ENCODE measurements around the gene ZNF593.

The ZNF593 gene

GRCh38 chr1:26182383-26182696 is 12.6 kb downstream of the ZNF593 start:
- ChIA-PET POLR2A (no interaction called here), CTCF (interaction anchor here (0.5 to 2.7 kb wide), 5 partner anchors 9 to 37 kb away, joined by 3 to 11 read pairs (median 4); partner anchors contain the start of gene ZNF593)
- no peak for TF ChIP-seq CTCF (IDR thresholded peaks at IDR 0.05; ENCODE audit: insufficient read depth, low read length, missing control alignments)
- H3K4me3 ChIP-seq (ENCODE audit: low read depth, low read length) = no peak overlapping the region
- DNase-seq (ENCODE audit: low read depth, low spot score) = no peak

GRCh38 chr1:26184086-26184485 is 14.4 kb downstream of the ZNF593 start:
- ChIA-PET POLR2A (no interaction called here), CTCF (interaction anchor here (0.9 to 2.7 kb wide), 3 partner anchors 10 to 18 kb away, joined by 3 to 11 read pairs (median 7); partner anchors contain the start of gene ZNF593)
- TF ChIP-seq CTCF (IDR thresholded peaks at IDR 0.05; ENCODE audit: insufficient read depth, low read length, missing control alignments) = no peak
- H3K4me3 ChIP-seq (ENCODE audit: low read depth, low read length) = no peak overlapping the region
- no peak for DNase-seq (ENCODE audit: low read depth, low spot score)

- ChIA-PET POLR2A (no interaction called here), CTCF (interaction anchor here (0.9 to 1.9 kb wide), 2 partner anchors 12 to 17 kb away, joined by 3 to 4 read pairs; no protein-coding TSS in a partner anchor)
- TF ChIP-seq CTCF (IDR thresholded peaks at IDR 0.05; ENCODE audit: insufficient read depth, low read length, missing control alignments) = no peak
- H3K4me3 ChIP-seq (ENCODE audit: low read depth, low read length) = no peak overlapping the region
- no peak for DNase-seq (ENCODE audit: low read depth, low spot score)
These were observed 15.2 kb downstream of the ZNF593 start for GRCh38 chr1:26184883-26185282.

- CTCF ChIA-PET = interaction anchor here (0.7 kb wide), 1 partner anchor 15 kb away, joined by 4 read pairs; no protein-coding TSS in a partner anchor
These were observed 18.2 kb downstream of the ZNF593 start for GRCh38 chr1:26187882-26188281.

GRCh38 chr1:26188477-26188876 is 18.8 kb downstream of the ZNF593 start:
- no peak for DNase-seq (ENCODE audit: low read depth, low spot score)
- CTCF ChIA-PET = interaction anchor here (1.1 to 3.6 kb wide), 2 partner anchors 45 to 133 kb away, joined by 3 to 13 read pairs; partner anchors contain the start of gene CEP85
- POLR2A ChIA-PET = interaction anchor here (1.0 kb wide), 1 partner anchor 47 kb away, joined by 3 read pairs; no protein-coding TSS in a partner anchor
- no peak overlapping the region for H3K4me3 ChIP-seq (ENCODE audit: low read depth, low read length)
- TF ChIP-seq CTCF (IDR thresholded peaks at IDR 0.05; ENCODE audit: insufficient read depth, low read length, missing control alignments) = no peak

More at GRCh38 chr1:26187882-26188281, 18.2 kb downstream of the ZNF593 start:
- POLR2A ChIA-PET = no interaction called here
- no peak for TF ChIP-seq CTCF (IDR thresholded peaks at IDR 0.05; ENCODE audit: insufficient read depth, low read length, missing control alignments)
- no peak for DNase-seq (ENCODE audit: low read depth, low spot score)
- no peak overlapping the region for H3K4me3 ChIP-seq (ENCODE audit: low read depth, low read length)

GRCh38 chr1:26189331-26189730 is 19.6 kb downstream of the ZNF593 start:
- ChIA-PET POLR2A (interaction anchor here (1.0 kb wide), 1 partner anchor 46 kb away, joined by 3 read pairs; no protein-coding TSS in a partner anchor), CTCF (interaction anchor here (0.8 to 3.6 kb wide), 5 partner anchors 11 to 175 kb away, joined by 3 to 13 read pairs (median 4); partner anchors contain the start of genes C1orf232, CEP85 and ZNF593)
- no peak for DNase-seq (ENCODE audit: low read depth, low spot score)
- H3K4me3 ChIP-seq (ENCODE audit: low read depth, low read length) = no peak overlapping the region
- TF ChIP-seq CTCF (IDR thresholded peaks at IDR 0.05; ENCODE audit: insufficient read depth, low read length, missing control alignments) = no peak
